GM21717 (cell line): ENCODE measurements around the gene EPHA5.

ENCODE experiments used
- ATAC-seq: cut with Tn5 transposase; IDR thresholded peaks from one replicate; pipeline ENCODE4 v1.9.1; 2021; ENCODE audit warnings: mild to moderate bottlenecking, moderate library complexity; ENCODE audit not compliant: unreplicated experiment

The EPHA5 gene

DNA sequence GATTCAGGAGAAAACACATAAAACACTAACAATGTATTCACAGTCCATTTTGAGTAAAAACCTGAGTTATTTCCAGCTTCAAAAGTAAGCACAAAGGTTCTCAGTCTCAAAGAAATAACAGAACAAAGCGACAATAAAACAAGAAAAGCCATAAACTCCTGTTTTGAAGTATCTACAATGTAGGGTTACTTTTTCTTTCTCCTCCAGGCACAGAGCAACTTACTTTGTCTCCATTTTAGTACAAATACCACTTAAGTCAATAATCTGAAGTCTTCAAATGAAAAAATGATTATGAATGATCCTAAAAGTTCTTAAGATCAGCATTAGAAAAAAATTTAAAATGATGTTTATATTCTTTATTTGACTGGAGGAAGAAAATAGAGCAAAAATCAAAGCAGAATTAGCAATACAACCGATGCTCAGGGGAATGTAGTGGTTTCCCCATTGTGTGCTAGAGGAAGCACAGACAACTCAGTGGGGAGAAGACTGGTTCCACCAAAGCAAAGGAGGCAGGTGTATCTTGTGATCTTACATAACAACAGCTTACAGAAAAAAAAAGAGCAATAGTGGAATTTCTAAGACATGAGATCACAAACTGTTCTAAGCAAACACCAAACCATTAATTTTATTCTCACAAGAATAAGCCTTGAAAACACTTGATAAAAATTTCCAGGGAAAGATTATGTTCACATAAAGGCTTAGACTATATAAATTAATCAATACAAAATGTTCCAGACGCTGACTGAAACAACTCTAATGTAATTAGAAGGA, 35.1 kb downstream of the EPHA5 start:
- ATAC-seq, result no peak

DNA sequence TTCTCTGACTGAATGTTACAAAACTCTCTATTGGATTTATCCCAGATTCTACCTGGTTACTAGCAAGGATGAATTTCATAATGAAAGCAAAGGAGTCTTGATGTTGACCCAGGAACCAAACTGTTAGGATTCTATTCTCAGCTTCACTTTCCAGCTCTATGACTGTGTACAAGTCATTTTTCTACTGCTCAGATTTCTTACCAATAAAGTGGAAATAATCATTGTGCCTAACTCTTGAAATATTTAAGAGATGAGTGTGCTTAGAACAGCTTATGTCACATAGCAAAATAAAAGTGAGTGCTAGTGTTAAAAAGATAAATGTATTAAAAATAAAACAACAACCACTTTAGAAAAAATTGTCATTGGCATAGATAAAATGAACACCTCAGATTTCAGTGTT, 45.6 kb downstream of the EPHA5 start:
- no peak for ATAC-seq

DNA sequence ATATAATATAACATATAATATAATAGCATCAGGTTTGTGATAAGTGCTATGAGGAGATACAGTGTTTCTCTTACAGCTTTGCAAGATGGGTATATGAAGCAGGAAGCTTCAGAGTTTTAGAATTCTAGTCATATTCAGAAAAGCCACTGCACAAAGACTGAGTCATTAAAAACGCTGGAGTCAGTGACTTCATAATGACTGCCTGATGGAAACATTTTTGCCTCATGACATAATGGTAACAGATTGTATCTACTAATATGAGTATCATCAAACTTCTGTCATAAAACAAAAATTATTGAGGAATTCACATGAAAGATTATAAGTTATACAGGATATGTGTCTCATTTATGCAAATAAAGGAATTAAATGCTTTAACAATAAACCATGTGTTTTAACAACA, 46.8 kb downstream of the EPHA5 start:
- no peak for ATAC-seq

DNA sequence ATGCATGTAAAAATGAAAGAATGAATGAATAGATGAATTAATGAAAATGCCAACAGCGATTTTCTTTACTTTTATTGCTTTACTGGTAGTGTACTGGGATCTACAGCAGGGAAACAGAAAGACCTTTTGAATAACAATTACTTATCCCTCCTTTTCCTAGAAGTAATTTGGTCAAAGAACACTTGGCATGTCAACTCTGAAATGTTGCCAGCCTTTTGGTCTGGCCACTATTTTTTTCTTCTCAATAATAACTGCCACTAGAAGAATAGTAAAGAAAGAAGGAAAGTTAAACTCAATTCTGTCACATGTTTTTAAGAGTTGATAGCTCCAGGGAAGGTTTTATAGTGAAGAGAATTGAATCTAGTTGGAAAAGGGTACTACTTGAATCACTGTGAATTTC, 52.9 kb downstream of the EPHA5 start:
- no peak for ATAC-seq

DNA sequence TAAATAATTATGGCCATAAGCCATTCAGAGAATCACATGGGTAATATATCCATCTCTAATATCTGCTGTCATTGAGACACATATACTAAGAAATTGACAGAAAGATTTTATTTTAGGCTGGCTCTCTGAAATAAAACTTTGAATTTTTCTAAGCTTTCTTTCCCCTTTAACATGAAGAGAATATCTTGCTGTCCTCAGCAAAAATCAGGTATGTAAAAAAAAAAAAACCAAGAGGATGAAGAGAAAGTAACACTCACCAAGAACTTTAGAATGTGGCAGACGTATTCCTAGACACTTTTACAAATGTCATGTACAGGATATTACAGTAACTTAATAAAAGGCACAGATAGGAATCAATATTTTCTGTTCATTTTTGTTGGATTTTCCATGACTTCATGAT, 65.8 kb downstream of the EPHA5 start:
- no peak for ATAC-seq

DNA sequence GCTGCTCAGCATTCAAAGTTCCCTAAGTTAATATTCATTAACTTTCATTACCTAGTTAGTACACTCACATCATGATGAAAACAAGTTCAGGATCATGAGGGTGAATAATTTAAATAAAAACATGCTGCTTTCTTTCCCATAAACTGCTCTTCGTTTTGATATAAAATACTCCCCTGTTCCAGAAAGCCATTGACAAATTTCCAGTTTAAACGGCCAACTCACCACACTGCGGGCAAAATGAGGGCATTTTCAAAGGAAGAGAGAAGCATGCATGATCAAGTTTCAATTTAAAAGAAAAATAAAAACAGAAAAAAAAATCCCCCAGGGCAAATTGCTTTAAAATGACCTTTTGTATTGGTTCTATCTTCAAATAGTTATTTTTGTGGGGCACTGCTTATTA, 69.6 kb downstream of the EPHA5 start:
- no peak for ATAC-seq

DNA sequence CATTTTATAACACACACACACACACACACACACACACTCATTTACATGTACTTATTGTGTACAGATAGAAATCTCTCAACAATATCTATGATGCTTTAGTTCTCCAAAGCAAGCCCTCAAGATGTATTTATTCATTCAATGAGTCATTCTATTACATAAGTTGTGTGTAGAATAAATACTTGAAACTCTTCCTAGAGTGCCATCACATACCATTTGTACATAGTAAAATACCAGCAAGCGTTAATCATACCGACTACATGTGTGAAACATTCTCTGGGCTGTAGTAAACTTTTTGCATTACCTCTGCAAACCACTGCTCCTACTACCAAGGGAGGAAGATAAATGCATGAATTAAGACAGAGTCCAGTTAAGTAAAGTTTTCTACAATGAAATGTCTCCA, 70.9 kb downstream of the EPHA5 start:
- no peak for ATAC-seq

DNA sequence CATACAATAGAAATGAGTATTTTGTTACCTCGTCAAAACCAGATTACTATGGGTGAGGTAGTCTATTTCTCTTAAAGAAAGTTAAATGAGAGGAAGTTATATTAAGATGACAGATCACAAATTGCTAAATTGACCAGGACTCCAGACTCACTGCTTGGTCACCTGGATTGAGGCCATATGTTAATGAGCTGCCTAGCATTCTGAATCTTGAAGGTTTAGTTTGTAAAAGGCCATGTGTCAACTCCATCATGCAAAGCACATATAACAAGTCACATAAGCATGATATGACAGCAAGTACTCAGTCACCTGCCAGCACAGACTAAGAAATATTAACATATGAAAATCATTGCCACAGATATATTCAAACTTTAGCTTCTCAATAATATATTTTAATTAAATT, 72.6 kb downstream of the EPHA5 start:
- ATAC-seq, result no peak

DNA sequence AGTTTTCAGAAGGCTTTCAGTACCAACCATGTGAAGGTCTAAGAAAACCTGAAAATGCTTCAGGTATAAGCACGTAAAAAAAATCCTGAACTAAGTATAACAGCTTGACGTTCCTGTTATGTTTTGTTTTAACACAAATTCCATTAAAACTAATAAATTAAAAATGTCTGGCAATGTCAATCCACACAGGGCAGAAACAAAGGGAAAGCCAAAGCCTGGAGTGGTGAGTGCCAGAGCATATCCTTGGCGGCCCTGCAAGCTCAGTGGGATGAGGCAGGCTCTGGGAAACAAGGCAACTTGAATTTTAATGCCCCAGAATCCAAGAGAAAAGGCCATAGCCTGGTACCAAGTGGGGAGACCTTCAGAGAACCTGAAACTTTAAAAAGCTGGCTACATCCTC, 78.2 kb downstream of the EPHA5 start:
- ATAC-seq, result no peak

DNA sequence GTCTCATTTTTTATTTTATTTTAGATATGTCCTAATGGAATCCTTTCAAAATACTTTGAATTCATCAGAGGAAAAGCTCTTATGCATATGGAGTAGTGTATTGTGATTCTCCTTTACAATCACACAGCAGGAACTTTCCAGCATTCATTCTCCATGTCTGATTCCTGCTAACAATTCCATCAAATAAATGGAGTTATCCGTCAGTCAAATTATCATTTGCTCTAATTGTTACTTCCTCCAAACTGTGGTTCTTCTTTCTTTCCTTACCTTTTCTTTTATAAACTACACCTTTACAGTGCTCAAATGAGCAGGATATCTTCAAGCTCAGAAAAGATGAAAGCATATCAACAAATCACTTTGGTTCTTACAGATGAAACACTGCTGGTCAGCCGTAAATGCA, 80.4 kb downstream of the EPHA5 start:
- no peak for ATAC-seq

DNA sequence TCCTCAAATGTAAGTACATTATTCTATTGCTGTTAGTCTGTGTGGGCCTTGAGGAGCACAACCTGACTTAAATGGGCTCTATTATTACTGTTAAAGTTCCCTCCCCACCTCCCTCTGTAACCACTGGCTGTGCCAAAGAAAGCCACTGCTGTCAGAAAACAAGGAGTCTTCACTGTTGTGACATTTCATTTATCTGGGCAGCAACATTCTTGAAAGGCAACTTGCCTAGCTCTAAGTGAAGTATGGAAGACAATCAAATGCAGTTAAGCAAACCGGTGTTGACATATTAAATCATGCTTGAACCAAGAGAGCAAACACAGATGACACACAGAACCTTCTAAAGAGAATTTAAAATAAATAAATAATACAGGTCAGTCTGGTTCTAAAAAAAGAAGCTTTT, 81.0 kb downstream of the EPHA5 start:
- ATAC-seq, result no peak

DNA sequence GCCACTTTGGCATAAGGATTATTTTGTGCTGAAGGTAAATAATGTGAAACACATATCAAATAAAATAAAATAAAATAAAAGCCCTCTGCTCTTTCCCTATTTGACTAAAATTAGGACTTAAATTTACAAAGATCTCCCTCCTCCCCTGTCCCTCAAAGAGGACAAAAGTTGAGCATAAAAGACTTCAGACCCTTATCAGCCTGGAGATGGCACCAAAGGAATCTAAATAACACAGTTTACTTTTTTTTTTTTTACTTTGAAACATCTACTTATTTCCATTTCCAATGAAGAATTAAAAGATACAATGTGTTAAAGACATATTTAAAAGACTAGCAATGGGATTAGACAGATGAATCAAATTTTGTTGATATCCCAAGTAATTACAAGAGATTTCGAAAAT, 89.7 kb downstream of the EPHA5 start:
- no peak for ATAC-seq

DNA sequence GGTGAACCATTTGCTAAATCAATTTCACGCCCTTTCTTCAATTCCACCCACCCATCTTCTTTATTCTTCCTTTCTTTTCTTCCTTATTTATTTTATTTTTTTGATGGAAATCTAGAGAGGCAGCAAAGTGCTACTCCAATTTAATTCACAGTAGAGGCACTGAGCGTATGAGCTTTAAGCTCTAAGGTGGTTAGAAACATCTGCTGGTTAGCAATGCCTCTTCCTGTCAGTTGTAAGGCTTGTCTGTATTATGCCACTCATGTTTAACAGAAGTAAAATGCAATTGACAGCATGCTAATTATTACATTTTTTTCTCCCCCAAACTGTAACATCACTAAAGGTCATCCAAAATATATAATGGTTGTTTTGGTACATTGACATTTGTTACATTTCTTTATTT, 103.8 kb downstream of the EPHA5 start:
- ATAC-seq, result no peak

DNA sequence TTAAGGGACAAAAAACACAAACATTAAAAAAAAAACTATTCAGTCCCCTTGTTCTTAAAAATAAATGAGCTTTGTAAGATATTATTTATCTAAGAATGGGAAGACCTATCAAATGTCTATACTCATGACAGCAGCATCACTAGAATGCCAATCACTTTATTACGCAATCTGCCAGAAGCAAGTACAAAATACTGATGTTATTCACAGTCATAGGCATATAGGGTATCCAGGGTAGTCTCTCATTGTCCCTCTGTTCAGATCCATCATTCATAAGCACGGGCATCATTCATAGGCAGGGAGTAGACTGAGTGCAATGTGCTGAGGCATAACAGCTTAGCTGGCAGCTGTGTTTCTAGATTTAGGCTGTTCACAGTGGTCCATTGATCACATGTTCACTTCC, 109.1 kb downstream of the EPHA5 start:
- no peak for ATAC-seq

DNA sequence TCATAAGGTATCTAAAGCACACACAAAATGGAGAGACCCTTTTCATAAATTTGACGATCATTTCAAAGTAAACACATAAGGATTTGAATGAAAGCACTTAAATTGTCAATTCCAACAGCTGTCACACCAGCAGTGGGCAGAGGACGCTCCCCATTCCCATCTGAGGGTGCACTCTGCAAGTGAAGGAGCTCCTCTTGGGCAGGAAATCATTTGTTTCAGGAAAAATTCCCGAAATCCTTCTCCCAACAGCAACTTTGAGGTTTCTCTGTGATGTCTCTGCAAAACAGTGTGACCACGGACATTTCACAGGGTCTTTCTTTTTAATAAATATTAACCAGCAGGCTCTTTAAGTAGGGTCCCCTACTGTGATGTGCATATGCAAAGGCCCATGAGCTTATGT, 111.0 kb downstream of the EPHA5 start:
- no peak for ATAC-seq

DNA sequence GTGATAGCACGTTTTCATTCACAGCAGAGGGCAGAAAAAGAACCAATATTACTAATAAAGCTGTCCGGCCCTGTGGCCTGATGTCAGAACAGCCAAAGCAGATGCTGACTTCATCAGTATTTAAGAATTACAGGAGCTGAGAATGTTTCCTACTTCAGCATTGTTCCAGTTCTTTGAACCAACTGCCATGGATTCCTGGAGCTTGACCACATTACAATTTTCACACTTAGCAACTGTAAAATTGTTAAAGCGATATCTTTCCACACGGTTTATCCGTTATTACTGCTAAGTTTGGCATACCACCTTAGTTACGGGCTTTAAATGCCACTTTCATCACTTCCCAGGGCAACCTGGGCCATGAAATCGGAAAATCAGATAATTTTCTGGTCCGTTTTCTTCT, 118.2 kb downstream of the EPHA5 start:
- ATAC-seq, result no peak

DNA sequence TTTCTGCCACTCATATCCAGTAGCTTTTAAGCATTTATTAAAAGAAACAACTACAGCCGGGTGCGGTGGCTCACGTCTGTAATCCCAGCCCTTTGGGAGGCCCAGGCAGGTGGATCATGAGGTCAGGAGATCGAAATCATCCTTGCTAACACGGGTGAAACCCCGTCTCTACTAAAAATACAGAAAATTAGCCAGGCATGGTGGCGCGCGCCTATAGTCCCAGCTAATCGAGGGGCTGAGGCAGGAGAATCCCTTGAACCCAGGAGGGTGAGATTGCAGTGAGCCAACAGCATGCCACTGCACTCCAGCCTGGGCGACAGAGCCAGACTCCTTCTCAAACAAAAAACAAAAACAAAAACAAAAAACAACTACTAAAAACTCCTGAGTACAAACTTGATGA, 119.8 kb downstream of the EPHA5 start:
- no peak for ATAC-seq

DNA sequence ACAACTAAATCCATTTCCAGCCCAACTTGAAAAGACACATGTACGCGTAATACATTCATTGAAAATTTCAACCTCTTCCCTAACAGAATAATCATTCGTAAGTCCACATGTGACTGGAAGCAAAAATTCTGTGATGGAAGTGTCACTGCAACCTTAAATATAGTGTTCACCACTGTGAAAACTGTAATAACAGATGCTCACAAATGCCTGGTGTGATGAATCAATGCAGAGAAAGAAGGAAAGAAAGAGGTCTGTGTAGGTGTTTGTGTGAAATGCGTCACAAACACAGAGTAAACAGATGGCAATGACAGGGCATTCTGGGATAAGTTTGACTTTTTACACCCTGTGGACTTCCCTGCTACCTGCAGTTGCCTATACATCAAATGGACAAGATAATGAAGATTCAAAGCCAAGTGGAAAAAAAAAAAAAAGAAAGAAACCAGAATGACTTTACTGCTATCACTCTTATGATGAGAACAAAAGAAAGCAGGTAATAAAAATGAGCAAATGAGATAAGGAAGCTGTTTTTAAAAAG, 123.3 kb downstream of the EPHA5 start:
- no peak for ATAC-seq

DNA sequence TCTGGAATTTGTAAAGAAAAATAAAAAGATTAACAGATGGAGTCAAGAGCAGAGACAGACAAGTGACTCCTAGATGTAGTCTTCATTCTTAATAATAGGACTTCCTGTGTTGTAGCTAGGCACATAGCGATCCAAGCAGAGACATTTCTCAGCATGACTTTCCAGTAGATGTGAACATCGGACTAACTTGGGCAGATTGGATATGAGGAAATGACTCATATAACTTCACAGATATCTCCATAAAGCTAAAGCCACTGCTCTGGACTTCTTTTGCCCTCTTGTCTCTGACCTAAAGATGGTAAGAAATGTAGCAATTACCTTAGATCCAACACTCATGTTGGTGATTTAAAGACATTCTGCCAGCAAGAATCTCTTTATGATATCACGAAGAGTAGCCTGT, 131.7 kb downstream of the EPHA5 start:
- ATAC-seq, result no peak

DNA sequence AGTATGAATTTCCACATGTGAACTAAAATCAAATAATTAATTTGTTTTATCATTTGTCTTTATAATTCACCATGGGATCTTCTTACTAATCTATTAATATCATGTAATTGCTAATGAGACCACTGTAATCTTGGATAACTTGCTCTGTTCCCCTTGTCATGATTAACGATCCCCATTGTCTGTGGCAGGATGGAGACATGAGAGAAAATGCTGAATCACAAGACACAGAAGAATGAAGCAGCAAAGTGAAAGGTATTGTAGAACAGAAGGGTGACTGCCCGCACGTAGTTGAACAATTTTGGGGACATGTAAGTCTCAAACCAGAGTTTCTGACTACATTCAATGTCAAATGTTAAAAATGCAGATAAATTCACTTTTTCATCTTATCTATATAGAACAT, 135.2 kb downstream of the EPHA5 start:
- no peak for ATAC-seq

DNA sequence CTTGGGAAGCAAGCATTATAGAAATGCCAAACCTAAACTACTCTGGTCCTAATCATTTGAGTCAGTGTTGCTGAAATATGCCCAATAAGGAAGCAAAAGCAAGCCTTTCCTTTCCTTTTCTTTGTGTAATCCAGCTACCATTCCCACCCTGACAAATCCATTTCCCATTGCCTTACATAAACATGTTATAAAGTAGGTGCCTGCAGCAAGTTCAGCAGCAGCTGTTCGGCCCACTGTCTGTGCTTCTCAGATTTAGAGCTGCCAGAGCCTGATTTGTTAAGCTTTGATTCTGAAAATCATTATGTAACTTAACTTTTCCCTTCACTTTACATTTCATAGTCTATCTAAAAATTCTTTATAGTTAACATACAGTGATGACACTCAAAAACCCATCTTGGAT, 148.6 kb downstream of the EPHA5 start:
- ATAC-seq, result no peak

DNA sequence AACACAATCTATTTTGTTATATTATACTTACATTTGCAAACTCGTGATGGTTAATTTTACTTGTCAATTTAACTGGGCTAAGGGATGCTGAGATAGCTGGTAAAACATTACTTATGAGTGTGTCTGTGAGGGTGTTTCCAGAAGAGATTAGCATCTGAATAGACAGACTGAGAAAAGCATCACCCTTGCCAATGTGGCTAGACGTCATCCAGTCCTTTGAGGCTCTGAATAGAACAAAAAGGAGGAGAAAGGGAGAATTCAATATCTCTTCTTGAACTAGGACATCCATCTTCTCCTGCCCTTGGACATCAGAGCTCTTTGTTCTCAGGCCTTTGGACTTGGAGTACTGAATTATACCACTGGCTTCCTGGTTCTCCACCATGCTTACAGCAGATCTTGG, 154.6 kb downstream of the EPHA5 start:
- ATAC-seq, result no peak

DNA sequence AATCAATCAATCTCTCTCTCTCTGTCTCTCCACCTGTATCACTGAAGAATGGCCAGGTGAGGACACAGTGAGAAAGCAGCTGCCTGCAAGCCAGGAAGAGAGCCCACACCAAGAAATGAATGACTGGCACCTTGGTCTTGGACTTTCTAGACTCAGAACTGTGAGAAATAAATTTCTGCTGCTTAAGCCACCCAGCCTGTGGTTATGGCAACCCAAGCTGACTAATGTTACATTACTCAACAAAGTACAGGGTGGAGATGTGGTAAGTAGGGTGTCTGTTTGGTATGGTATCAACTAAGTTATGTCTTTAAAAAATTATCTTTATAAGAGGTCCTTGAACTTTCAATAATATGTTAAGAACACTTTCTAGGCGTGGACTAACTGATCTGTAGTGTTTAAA, 159.3 kb downstream of the EPHA5 start:
- ATAC-seq, result no peak
